Neuron (in vitro differentiated cells): Measurements from ENCODE around the gene TRPM3.

Experiments
- H2AFZ ChIP-seq: one replicate; pipeline ENCODE4 v1.6.1; 2013; ENCODE audit warnings: low read depth, mild to moderate bottlenecking, inconsistent platforms, low read length, moderate library complexity
- H3K27me3 ChIP-seq: one replicate; pipeline ENCODE4 v1.6.1; 2013; ENCODE audit warnings: low read length; ENCODE audit not compliant: insufficient read depth
- H3K36me3 ChIP-seq: one replicate; pipeline ENCODE4 v1.6.1; 2013; ENCODE audit warnings: low read length; ENCODE audit not compliant: insufficient read depth
- H3K4me1 ChIP-seq: one replicate; pipeline ENCODE4 v1.6.1; 2013; ENCODE audit warnings: low read length; ENCODE audit not compliant: insufficient read depth
- H3K4me3 ChIP-seq: 2 replicates; pipeline ENCODE4 v1.5.1; 2013; ENCODE audit warnings: mild to moderate bottlenecking, low read length, moderate library complexity
- H3K9me3 ChIP-seq: one replicate; pipeline ENCODE4 v1.6.1; 2013; ENCODE audit warnings: low read length

The TRPM3 gene

GRCh38 chr9:70694758-70695157 lies 426.7 kb downstream of the TRPM3 start:
- Histone ChIP-seq H3K36me3 (no peaks in the 10 kb centered on the region), H3K9me3 (peaks cover 1% of the 10 kb centered on the region), H3K4me3 (no peak overlapping the region), H3K4me1 (peaks cover 11% of the 10 kb centered on the region), H2AFZ (no peak overlapping the region), H3K27me3 (no peaks in the 10 kb centered on the region)

GRCh38 chr9:70693186-70693585 lies 428.2 kb downstream of the TRPM3 start:
- Histone ChIP-seq H3K9me3 (peaks cover 1% of the 10 kb centered on the region), H3K36me3 (no peaks in the 10 kb centered on the region), H2AFZ (no peak overlapping the region), H3K4me1 (peaks cover 11% of the 10 kb centered on the region), H3K27me3 (no peaks in the 10 kb centered on the region), H3K4me3 (no peak overlapping the region)

DNA sequence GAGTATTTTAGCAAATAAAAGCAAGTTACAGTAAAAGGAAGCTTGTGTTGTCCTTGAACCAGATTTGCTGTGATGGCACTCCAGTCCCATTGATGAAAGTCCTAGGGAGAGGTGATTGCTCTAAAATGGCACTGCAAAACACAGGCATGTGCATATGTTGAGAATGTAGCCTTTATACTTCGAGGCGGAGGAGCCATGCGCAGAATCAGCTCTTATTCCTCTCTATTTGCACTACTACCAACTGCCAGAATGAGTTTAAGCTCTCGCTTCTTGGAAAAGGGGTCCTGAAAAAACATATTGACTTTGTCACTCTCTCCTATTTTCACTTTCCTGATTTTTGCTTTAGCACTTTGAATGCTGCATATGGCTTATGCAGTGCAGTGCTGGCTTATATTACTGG lies 429.0 kb downstream of the TRPM3 start:
- no peak overlapping the region for H3K4me3 ChIP-seq
- H3K4me1 ChIP-seq, result peaks cover 11% of the 10 kb centered on the region
- peaks cover 1% of the 10 kb centered on the region for H3K9me3 ChIP-seq
- H2AFZ ChIP-seq, result no peak overlapping the region
- H3K36me3 ChIP-seq, result no peaks in the 10 kb centered on the region
- H3K27me3 ChIP-seq, result no peaks in the 10 kb centered on the region

DNA sequence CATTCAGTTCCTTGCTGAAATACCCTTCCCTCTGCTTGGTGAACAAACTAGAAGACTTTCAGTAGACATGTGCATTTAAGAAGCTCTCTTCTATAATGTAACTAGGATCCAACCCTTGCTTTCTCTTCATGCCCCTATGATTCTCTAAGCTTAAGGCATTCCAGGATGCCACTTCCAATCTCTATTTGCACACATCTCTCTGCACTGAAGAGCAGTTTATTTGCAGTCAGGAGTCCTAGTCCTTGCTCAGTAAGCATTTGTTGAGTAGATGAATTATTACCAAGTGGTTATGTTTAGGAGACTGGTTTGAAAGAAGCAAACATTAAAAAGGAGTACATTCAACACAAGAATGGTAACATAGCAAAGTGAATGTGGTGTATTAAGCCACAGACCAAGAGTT lies 432.7 kb downstream of the TRPM3 start:
- H3K27me3 ChIP-seq, result no peaks in the 10 kb centered on the region
- no peak overlapping the region for H2AFZ ChIP-seq
- no peaks in the 10 kb centered on the region for H3K9me3 ChIP-seq

GRCh38 chr9:70683841-70684240 lies 437.6 kb downstream of the TRPM3 start:
- H3K4me1 ChIP-seq, result no peaks in the 10 kb centered on the region
- no peaks in the 10 kb centered on the region for H3K27me3 ChIP-seq
- H3K9me3 ChIP-seq, result no peaks in the 10 kb centered on the region
- no peaks in the 10 kb centered on the region for H3K36me3 ChIP-seq
- no peak overlapping the region for H3K4me3 ChIP-seq
- H2AFZ ChIP-seq, result no peak overlapping the region

More for the DNA sequence above, 432.7 kb downstream of the TRPM3 start:
- H3K4me3 ChIP-seq, result no peak overlapping the region
- no peaks in the 10 kb centered on the region for H3K36me3 ChIP-seq
- H3K4me1 ChIP-seq, result no peaks in the 10 kb centered on the region

GRCh38 chr9:70682298-70682697 lies 439.1 kb downstream of the TRPM3 start:
- no peak overlapping the region for H3K4me3 ChIP-seq
- H3K27me3 ChIP-seq, result no peaks in the 10 kb centered on the region
- no peaks in the 10 kb centered on the region for H3K36me3 ChIP-seq
- no peaks in the 10 kb centered on the region for H3K9me3 ChIP-seq
- H2AFZ ChIP-seq, result no peak overlapping the region
- H3K4me1 ChIP-seq, result peaks cover 4% of the 10 kb centered on the region

- Histone ChIP-seq H3K4me3 (no peak overlapping the region), H3K36me3 (no peaks in the 10 kb centered on the region), H3K9me3 (no peaks in the 10 kb centered on the region), H2AFZ (no peak overlapping the region), H3K27me3 (no peaks in the 10 kb centered on the region), H3K4me1 (peaks cover 15% of the 10 kb centered on the region)
Observed at GRCh38 chr9:70679845-70680244, 441.6 kb downstream of the TRPM3 start.

DNA sequence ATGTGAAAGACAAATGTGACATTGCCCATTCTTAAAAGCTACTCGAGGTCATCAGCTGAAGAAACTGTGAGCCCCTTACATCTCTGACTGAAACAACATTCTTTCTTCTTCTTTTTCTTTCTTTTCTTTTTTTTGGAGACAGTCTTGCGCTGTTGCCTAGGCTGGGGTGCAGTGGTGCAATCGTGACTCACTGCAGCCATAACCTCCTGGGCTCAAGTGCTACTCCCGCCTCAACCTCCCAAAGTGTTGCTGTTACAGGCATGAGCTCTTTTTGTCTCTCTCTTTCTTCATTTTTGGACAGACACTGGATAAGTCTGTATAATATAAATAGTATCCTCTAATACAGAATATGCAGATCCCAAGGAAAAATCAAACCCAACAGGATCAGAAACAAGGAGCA lies 443.3 kb downstream of the TRPM3 start:
- H3K9me3 ChIP-seq, result no peaks in the 10 kb centered on the region
- H3K4me1 ChIP-seq, result peaks cover 15% of the 10 kb centered on the region
- no peaks in the 10 kb centered on the region for H3K27me3 ChIP-seq
- no peaks in the 10 kb centered on the region for H3K36me3 ChIP-seq
- H2AFZ ChIP-seq, result no peak overlapping the region
- no peak overlapping the region for H3K4me3 ChIP-seq

- H3K9me3 ChIP-seq, result no peaks in the 10 kb centered on the region
- H2AFZ ChIP-seq, result no peak overlapping the region
- H3K4me3 ChIP-seq, result no peak overlapping the region
- H3K36me3 ChIP-seq, result no peaks in the 10 kb centered on the region
- H3K4me1 ChIP-seq, result peaks cover 15% of the 10 kb centered on the region
- H3K27me3 ChIP-seq, result no peaks in the 10 kb centered on the region
Observed at GRCh38 chr9:70677055-70677735, 444.2 kb downstream of the TRPM3 start.

GRCh38 chr9:70675868-70676370 lies 445.5 kb downstream of the TRPM3 start:
- no peaks in the 10 kb centered on the region for H3K36me3 ChIP-seq
- peaks cover 15% of the 10 kb centered on the region for H3K4me1 ChIP-seq
- no peak overlapping the region for H2AFZ ChIP-seq
- no peaks in the 10 kb centered on the region for H3K27me3 ChIP-seq
- H3K4me3 ChIP-seq, result no peak overlapping the region
- H3K9me3 ChIP-seq, result no peaks in the 10 kb centered on the region

DNA sequence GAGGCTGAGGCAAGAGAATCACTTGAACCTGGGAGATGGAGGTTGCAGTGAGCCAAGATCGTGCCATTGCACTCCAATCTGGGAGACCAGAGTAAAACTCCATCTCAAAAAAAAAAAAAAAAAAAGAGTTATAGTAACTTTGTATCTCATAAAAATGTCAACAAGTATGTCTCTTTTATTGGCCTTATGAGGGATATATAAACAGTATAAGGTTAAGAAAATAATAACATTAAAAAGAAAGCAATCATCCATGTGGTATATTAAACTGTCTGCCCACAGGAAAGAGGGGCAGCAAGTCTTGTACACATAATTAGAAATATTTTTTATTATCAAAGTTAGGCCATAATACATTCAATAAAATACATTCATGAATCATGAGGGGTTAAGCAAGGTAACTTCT lies 447.6 kb downstream of the TRPM3 start:
- no peaks in the 10 kb centered on the region for H3K9me3 ChIP-seq
- peaks cover 15% of the 10 kb centered on the region for H3K4me1 ChIP-seq
- no peaks in the 10 kb centered on the region for H3K27me3 ChIP-seq
- H2AFZ ChIP-seq, result no peak overlapping the region
- H3K4me3 ChIP-seq, result no peak overlapping the region
- H3K36me3 ChIP-seq, result no peaks in the 10 kb centered on the region

GRCh38 chr9:70672161-70672649 lies 449.2 kb downstream of the TRPM3 start:
- Histone ChIP-seq H3K9me3 (no peaks in the 10 kb centered on the region), H3K4me3 (no peak overlapping the region), H3K27me3 (no peaks in the 10 kb centered on the region), H3K4me1 (peaks cover 11% of the 10 kb centered on the region), H3K36me3 (no peaks in the 10 kb centered on the region), H2AFZ (no peak overlapping the region)

DNA sequence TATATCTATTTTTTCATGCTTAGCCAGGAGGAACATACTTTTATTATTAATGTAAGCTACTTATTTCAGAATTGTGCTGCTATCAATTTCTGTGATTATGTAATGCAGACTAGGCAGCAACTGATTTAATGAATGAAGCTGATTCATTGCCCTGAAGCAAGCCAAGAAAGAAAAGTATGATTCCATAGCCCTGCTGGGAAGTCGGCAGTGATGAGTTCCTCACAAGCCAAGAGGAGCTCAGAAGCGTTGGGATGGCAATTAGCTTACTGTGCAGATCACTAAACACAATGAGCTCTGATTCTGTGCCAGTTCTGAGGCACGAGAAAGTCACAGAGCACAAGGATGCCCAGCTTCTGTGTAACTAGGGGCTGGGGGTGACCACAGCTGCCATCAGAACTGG lies 452.7 kb downstream of the TRPM3 start:
- Histone ChIP-seq H3K36me3 (no peaks in the 10 kb centered on the region), H3K4me1 (no peaks in the 10 kb centered on the region), H3K4me3 (no peak overlapping the region), H2AFZ (no peak overlapping the region), H3K27me3 (no peaks in the 10 kb centered on the region), H3K9me3 (no peaks in the 10 kb centered on the region)

DNA sequence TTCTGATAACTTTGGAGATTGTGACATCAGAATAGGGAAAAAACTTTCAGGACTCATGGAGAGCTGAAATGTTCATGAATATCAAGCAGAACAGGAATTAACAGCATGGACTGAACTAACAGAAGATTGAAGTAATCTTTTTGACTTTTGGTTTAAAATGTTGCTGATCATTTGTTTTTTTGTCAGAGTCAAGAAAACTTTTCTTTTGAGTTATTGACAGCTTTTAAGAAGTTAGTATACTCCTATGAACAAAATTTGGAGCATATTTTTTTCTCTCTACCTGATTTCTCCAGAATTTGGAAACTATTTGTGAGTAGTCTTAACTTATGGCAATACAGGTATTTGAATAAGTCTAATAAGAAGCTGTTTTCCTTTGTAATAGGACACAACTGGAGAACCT lies 462.7 kb downstream of the TRPM3 start:
- Histone ChIP-seq H3K9me3 (no peaks in the 10 kb centered on the region), H3K27me3 (no peaks in the 10 kb centered on the region), H2AFZ (no peak overlapping the region), H3K36me3 (no peaks in the 10 kb centered on the region), H3K4me1 (no peaks in the 10 kb centered on the region), H3K4me3 (no peak overlapping the region)
